Spleen (tissue), 7 donors: ENCODE data around the gene GDF15.

ENCODE experiments used
- POLR2AphosphoS5 ChIP-seq, 3 donors: sonication (generic); formaldehyde crosslinking; IDR thresholded peaks; one replicate each; pipeline ENCODE4 v1.5.1; 2017; ENCODE audit warnings: antibody characterized with exemption in 3 of 3
- TF ChIP-seq, protein P1 (sequence below), 11 experiments: fragments of 200-600 bp in 7 of 11; fragments of 450-650 bp in 4 of 11; sonication (generic) in 4 of 11; IDR thresholded peaks in 8 of 11; conservative IDR thresholded peaks in 3 of 11; 1 replicate in 7 of 11; 2 replicates in 4 of 11; pipeline versions ENCODE4 v1.4.0 to v1.8.0; 2016 to 2021; ENCODE audit warnings: antibody characterized with exemption in 11 of 11, inconsistent platforms in 4 of 11, mild to moderate bottlenecking in 1 of 11
- donor health status: DM: no; HTN: no; CAD: no; lungs with moderate emphysema.
- donor health status: DM: no; HTN: no; CAD: no.
- donor health status: DM: no; HTN: no; CAD: no.

DNA sequence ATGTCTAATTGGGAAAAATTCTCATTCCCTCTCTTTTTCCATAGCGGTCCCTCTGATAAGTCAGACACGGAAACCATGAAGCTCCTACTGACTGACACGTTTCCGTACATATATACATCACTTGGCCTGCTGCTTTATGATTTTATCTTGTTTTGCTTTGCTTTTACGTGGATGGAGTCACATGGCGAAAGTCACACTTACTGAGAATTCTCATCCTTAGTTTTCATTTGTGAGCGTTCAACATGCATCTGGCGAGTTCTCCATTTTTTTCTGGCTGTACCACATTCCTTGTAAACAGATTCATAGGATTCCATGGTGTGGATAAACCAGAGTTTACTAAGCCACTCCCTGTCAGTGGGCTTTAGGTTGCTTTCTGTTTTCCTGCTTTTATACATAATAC lies 24.3 kb upstream of the GDF15 start:
- TF ChIP-seq, protein P1, sequence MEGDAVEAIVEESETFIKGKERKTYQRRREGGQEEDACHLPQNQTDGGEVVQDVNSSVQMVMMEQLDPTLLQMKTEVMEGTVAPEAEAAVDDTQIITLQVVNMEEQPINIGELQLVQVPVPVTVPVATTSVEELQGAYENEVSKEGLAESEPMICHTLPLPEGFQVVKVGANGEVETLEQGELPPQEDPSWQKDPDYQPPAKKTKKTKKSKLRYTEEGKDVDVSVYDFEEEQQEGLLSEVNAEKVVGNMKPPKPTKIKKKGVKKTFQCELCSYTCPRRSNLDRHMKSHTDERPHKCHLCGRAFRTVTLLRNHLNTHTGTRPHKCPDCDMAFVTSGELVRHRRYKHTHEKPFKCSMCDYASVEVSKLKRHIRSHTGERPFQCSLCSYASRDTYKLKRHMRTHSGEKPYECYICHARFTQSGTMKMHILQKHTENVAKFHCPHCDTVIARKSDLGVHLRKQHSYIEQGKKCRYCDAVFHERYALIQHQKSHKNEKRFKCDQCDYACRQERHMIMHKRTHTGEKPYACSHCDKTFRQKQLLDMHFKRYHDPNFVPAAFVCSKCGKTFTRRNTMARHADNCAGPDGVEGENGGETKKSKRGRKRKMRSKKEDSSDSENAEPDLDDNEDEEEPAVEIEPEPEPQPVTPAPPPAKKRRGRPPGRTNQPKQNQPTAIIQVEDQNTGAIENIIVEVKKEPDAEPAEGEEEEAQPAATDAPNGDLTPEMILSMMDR (IDR thresholded peaks at IDR 0.05 in 8 of 11, conservative IDR thresholded peaks at IDR 0.05 in 3 of 11): no peak
- TF ChIP-seq POLR2AphosphoS5 (IDR thresholded peaks at IDR 0.05): no peak
